ENCODE results near the gene SLC9A3.

The SLC9A3 gene

DNA sequence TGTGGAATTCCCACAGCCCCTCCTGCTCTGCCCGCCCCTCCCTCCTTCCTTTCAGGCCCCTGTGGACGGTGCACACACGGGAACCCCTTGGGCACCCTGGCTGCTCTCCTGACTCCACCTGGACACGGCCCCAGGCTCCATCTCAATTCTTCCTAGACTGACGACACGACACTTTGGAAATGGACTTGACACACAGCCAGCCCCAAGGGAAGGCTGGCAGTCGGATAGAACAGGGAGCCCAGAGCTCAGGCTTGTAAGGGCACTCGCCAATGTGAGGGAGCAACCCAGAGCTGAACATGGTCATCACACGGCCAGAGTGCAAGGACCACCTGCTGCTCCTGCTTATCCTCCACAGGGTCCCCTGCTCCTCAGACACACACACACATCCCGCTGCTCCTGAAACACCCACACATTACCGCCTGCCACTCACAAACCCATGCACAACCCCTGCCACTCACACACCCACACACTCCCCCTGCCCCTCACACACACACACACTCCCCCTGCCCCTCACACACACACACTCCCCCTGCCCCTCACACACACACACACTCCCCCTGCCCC lies 8.9 kb downstream of the SLC9A3 start:
- no peak for DNase-seq (ENCODE audit: low read depth in 2 of 2)
- TF ChIP-seq, protein P1, sequence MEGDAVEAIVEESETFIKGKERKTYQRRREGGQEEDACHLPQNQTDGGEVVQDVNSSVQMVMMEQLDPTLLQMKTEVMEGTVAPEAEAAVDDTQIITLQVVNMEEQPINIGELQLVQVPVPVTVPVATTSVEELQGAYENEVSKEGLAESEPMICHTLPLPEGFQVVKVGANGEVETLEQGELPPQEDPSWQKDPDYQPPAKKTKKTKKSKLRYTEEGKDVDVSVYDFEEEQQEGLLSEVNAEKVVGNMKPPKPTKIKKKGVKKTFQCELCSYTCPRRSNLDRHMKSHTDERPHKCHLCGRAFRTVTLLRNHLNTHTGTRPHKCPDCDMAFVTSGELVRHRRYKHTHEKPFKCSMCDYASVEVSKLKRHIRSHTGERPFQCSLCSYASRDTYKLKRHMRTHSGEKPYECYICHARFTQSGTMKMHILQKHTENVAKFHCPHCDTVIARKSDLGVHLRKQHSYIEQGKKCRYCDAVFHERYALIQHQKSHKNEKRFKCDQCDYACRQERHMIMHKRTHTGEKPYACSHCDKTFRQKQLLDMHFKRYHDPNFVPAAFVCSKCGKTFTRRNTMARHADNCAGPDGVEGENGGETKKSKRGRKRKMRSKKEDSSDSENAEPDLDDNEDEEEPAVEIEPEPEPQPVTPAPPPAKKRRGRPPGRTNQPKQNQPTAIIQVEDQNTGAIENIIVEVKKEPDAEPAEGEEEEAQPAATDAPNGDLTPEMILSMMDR (IDR thresholded peaks at IDR 0.05; ENCODE audit: low read depth, low read length), result no peak

GRCh38 chr5:514673-515072 lies 9.6 kb downstream of the SLC9A3 start:
- DNase-seq (ENCODE audit: low read depth in 2 of 2), result no peak
- H3K4me3 ChIP-seq (replicated peaks in 1 of 2; ENCODE audit: low read depth in 2 of 2, low read length in 2 of 2), result no peak overlapping the region
- TF ChIP-seq, protein P1 (IDR thresholded peaks at IDR 0.05; ENCODE audit: low read depth, low read length), result no peak

More for the DNA sequence above, 8.9 kb downstream of the SLC9A3 start:
- no peak overlapping the region for H3K4me3 ChIP-seq (replicated peaks in 1 of 2; ENCODE audit: low read depth in 2 of 2, low read length in 2 of 2)

GRCh38 chr5:514101-514485 lies 10.2 kb downstream of the SLC9A3 start:
- TF ChIP-seq, protein P1 (IDR thresholded peaks at IDR 0.05; ENCODE audit: low read depth, low read length), result no peak
- no peak overlapping the region for H3K4me3 ChIP-seq (replicated peaks in 1 of 2; ENCODE audit: low read depth in 2 of 2, low read length in 2 of 2)

DNA sequence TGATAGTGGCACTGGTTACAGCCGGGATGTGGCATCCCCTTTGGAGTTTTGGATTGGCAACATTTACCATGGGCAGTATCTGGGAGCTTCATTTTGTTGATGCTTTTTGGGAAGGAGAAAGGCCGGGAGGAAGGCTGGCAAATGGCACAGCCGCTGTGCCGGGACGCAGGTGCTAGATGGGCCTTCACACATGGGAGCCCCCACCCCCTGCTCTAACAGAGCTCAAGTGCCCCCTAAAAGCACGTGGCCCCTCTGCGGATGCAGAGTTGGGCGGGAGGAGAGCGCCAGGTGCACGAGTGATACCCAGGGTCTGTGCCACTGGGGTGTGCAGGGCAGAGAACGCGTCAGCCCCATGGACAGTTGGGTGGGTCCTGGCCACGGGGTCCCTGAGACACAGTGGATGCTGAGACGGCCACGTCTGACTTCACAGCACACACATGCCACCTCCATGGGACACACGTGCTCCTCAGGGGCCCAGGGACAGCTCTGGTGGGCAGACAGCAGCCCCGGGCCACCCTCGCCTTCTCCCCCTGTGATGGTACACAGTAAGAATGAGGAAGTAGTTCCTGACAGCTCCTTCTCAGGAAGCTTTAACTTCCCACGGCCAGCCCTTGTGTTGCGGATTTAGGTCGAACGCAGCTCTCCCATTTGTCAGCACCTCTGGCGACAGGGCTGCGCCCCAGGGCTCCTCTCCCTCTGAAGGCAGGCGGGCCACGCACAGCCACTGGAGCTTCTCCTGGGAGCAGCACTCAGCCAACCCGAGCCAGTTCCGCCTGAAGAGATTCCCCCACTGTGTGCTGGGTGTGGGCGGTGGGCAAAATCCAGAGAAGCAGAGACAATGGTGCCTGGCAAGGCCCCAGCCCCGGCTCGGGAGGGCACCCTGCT lies 10.8 kb downstream of the SLC9A3 start:
- no peak for DNase-seq (ENCODE audit: low read depth in 2 of 2)
- TF ChIP-seq, protein P1 (IDR thresholded peaks at IDR 0.05; ENCODE audit: low read depth, low read length), result no peak
- no peak overlapping the region for H3K4me3 ChIP-seq (replicated peaks in 1 of 2; ENCODE audit: low read depth in 2 of 2, low read length in 2 of 2)

More at GRCh38 chr5:514101-514485, 10.2 kb downstream of the SLC9A3 start:
- DNase-seq (ENCODE audit: low read depth in 2 of 2), result no peak

DNA sequence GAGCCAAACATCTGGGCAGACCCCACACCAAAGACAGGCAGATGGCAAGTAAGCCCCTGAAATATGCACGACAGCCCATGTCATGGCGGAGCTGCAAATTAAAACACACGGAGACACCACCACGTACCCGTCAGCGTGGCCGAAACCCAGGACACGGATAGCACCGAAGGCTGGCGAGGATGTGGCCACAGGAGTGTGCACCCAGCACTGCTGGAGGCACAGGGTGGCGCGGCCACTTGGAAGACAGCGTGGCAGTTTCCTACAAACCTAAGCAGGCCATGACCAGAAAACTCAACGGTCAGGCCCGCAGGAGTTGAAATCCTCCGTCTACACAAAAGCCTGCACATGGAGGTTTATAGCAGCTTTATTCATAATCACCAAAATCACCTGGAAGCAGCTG lies 12.8 kb downstream of the SLC9A3 start:
- TF ChIP-seq, protein P1 (IDR thresholded peaks at IDR 0.05; ENCODE audit: low read depth, low read length), result no peak
- DNase-seq (ENCODE audit: low read depth in 2 of 2), result no peak
- no peak overlapping the region for H3K4me3 ChIP-seq (replicated peaks in 1 of 2; ENCODE audit: low read depth in 2 of 2, low read length in 2 of 2)

GRCh38 chr5:510521-510920 lies 13.7 kb downstream of the SLC9A3 start:
- H3K4me3 ChIP-seq (replicated peaks in 1 of 2; ENCODE audit: low read depth in 2 of 2, low read length in 2 of 2), result no peak overlapping the region
- no peak for DNase-seq (ENCODE audit: low read depth in 2 of 2)
- TF ChIP-seq, protein P1 (IDR thresholded peaks at IDR 0.05; ENCODE audit: low read depth, low read length), result no peak
